ENCODE results near the gene KIAA1671. TPM values are rescaled to one million over a fixed set of nuclear protein-coding genes. Genes with fewer than 3 reads are reported as not detected.

Gene KIAA1671
- total RNA-seq, 1 donor from 2014 or later: 28.5 TPM

- Mint-ChIP-seq H3K9me3 (ENCODE audit: low read depth) (no peaks in the 10 kb centered on the region), H3K36me3 (ENCODE audit: low read depth) (peaks cover 7% of the 10 kb centered on the region), H3K4me1 (ENCODE audit: low read depth) (peaks cover 16% of the 10 kb centered on the region), H3K27me3 (ENCODE audit: low read depth) (no peaks in the 10 kb centered on the region), H3K27ac (ENCODE audit: unreplicated experiment) (no peak overlapping the region), H3K4me3 (ENCODE audit: unreplicated experiment) (no peak overlapping the region)
- TF ChIP-seq, protein P1, sequence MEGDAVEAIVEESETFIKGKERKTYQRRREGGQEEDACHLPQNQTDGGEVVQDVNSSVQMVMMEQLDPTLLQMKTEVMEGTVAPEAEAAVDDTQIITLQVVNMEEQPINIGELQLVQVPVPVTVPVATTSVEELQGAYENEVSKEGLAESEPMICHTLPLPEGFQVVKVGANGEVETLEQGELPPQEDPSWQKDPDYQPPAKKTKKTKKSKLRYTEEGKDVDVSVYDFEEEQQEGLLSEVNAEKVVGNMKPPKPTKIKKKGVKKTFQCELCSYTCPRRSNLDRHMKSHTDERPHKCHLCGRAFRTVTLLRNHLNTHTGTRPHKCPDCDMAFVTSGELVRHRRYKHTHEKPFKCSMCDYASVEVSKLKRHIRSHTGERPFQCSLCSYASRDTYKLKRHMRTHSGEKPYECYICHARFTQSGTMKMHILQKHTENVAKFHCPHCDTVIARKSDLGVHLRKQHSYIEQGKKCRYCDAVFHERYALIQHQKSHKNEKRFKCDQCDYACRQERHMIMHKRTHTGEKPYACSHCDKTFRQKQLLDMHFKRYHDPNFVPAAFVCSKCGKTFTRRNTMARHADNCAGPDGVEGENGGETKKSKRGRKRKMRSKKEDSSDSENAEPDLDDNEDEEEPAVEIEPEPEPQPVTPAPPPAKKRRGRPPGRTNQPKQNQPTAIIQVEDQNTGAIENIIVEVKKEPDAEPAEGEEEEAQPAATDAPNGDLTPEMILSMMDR (IDR thresholded peaks at IDR 0.05): no peak
- DNase-seq (ENCODE audit: low spot score): no peak
Measured at GRCh38 chr22:25014896-25015755, 62.6 kb downstream of the KIAA1671 start.

- H3K36me3 Mint-ChIP-seq (ENCODE audit: low read depth): peaks cover 9% of the 10 kb centered on the region
- TF ChIP-seq, protein P1 (IDR thresholded peaks at IDR 0.05): no peak
- H3K27ac Mint-ChIP-seq (ENCODE audit: unreplicated experiment): no peak overlapping the region
- H3K4me3 Mint-ChIP-seq (ENCODE audit: unreplicated experiment): no peak overlapping the region
- DNase-seq (ENCODE audit: low spot score): no peak
- H3K27me3 Mint-ChIP-seq (ENCODE audit: low read depth): no peaks in the 10 kb centered on the region
- H3K4me1 Mint-ChIP-seq (ENCODE audit: low read depth): peaks cover 16% of the 10 kb centered on the region
- no peaks in the 10 kb centered on the region for H3K9me3 Mint-ChIP-seq (ENCODE audit: low read depth)
Measured at GRCh38 chr22:25016311-25016710, 63.8 kb downstream of the KIAA1671 start.

- no peak overlapping the region for H3K4me3 Mint-ChIP-seq (ENCODE audit: unreplicated experiment)
- H3K36me3 Mint-ChIP-seq (ENCODE audit: low read depth): peaks cover 9% of the 10 kb centered on the region
- DNase-seq (ENCODE audit: low spot score): no peak
- no peak overlapping the region for H3K27ac Mint-ChIP-seq (ENCODE audit: unreplicated experiment)
- H3K4me1 Mint-ChIP-seq (ENCODE audit: low read depth): peaks cover 24% of the 10 kb centered on the region
- TF ChIP-seq, protein P1 (IDR thresholded peaks at IDR 0.05): no peak
- no peaks in the 10 kb centered on the region for H3K9me3 Mint-ChIP-seq (ENCODE audit: low read depth)
- H3K27me3 Mint-ChIP-seq (ENCODE audit: low read depth): no peaks in the 10 kb centered on the region
Measured at GRCh38 chr22:25018009-25018408, 65.5 kb downstream of the KIAA1671 start.

GRCh38 chr22:25019427-25020184 lies 67.1 kb downstream of the KIAA1671 start:
- Mint-ChIP-seq H3K27me3 (ENCODE audit: low read depth) (no peaks in the 10 kb centered on the region), H3K9me3 (ENCODE audit: low read depth) (no peaks in the 10 kb centered on the region), H3K4me3 (ENCODE audit: unreplicated experiment) (no peak overlapping the region), H3K27ac (ENCODE audit: unreplicated experiment) (no peak overlapping the region), H3K36me3 (ENCODE audit: low read depth) (peaks cover 9% of the 10 kb centered on the region), H3K4me1 (ENCODE audit: low read depth) (peaks cover 15% of the 10 kb centered on the region)
- no peak for DNase-seq (ENCODE audit: low spot score)
- TF ChIP-seq, protein P1 (IDR thresholded peaks at IDR 0.05): no peak

DNA sequence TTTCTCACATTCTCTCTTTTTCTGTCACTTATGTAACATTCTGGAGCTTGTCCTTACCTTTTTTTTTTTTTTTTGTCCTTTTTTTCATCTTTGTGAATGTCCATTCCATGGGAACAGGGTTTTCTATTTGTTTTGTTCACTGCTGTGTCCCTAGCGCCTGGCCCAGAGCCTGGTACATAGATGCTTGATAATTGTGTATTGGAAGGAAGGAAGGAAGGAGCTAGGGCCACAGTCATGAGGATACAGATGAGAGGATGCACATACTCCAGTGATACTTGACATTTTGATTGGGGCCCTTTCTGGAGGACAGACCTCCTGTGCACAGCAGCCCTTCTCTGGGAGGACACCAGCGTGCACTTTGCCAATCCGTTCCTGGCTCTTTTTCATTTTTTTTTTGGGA lies 68.9 kb downstream of the KIAA1671 start:
- no peak for DNase-seq (ENCODE audit: low spot score)
- peaks cover 6% of the 10 kb centered on the region for H3K36me3 Mint-ChIP-seq (ENCODE audit: low read depth)
- H3K4me3 Mint-ChIP-seq (ENCODE audit: unreplicated experiment): no peak overlapping the region
- no peak overlapping the region for H3K27ac Mint-ChIP-seq (ENCODE audit: unreplicated experiment)
- peaks cover 32% of the 10 kb centered on the region for H3K4me1 Mint-ChIP-seq (ENCODE audit: low read depth)
- TF ChIP-seq, protein P1 (IDR thresholded peaks at IDR 0.05): no peak
- H3K27me3 Mint-ChIP-seq (ENCODE audit: low read depth): no peaks in the 10 kb centered on the region
- H3K9me3 Mint-ChIP-seq (ENCODE audit: low read depth): no peaks in the 10 kb centered on the region
